HL-60/S4 treated with retinoic acid at 250 ng/mL for 4 days and 3 days (cell line): ENCODE results near the gene MAGI2.

Experiments used
- in situ Hi-C: fragments of 300-500 bp; cut with MboI; formaldehyde crosslinking; loops from 2 replicates; pipeline ENCODE4 v1.7.0; 2022; ENCODE audit warnings: low sequenced_read_pairs

The MAGI2 gene

DNA sequence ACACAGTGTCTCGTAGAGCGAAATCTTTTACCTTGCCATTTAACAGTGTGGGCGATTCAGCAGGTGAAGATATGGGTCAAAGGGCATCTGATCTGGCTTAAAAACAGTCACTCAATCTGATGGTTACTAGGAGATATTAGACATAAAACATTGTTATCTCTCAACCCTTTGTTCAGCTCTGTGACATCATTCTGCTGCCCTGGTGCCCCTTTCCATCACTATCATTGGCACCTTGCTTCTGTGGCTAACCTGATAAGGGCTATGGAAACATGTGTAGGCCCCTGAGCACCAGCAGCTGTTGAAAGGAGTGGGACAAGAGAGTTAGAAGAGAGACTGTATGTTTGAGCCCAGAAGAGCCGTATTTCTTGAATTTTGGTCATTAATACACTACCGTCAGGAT lies 1004.6 kb downstream of the MAGI2 start:
- in situ Hi-C loops = no loop called here

DNA sequence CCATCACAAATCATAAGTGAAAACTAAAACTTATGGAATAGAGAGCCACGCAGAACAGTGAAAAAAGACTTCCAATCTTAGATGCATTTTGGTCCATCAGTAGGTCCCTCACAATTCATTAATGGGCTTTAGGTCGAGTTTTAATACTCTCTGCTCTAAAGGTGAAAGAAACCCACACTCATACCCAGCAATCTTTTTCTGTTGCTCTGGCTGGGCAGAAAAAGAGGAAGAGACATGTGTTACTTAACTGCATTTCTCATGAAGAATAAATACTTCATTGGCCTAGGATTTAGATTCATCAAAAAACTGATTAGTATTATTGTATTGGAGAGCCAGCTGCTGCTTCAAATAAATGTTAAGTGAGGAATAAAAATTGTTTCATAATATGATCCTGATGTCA lies 1009.2 kb downstream of the MAGI2 start:
- in situ Hi-C loops = no loop called here

GRCh38 chr7:78443811-78444210 lies 1009.7 kb downstream of the MAGI2 start:
- in situ Hi-C loops = no loop called here

DNA sequence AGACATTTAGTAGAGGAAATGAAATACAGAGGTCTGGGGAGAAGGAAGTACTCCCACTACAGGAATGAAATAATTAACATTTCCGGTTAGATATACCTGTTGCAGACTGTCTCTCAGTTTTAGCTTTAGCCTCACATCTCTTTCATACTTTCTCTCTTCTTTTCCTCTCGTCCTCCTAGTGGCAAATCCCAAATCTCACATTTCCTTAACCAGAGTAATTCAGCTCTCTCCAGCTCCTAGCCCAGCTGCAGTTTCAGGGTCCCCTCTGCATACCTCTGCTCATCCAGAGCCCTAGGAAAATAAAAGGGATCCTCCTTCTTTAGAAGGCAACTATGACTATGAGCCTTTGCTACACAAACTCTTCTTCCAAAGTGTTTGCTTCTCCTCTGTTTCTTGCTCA lies 1011.7 kb downstream of the MAGI2 start:
- in situ Hi-C loops = no loop called here

- in situ Hi-C loops = no loop called here
These were observed 1015.0 kb downstream of the MAGI2 start for GRCh38 chr7:78438433-78438832.

- in situ Hi-C loops = no loop called here
These were observed 1016.3 kb downstream of the MAGI2 start for GRCh38 chr7:78437118-78437517.

- in situ Hi-C loops = no loop called here
These were observed 1018.1 kb downstream of the MAGI2 start for GRCh38 chr7:78435355-78435754.

- in situ Hi-C loops = no loop called here
These were observed 1019.2 kb downstream of the MAGI2 start for GRCh38 chr7:78434281-78434680.

GRCh38 chr7:78433421-78433820 lies 1020.0 kb downstream of the MAGI2 start:
- in situ Hi-C loops = no loop called here

GRCh38 chr7:78429878-78430277 lies 1023.6 kb downstream of the MAGI2 start:
- in situ Hi-C loops = no loop called here

DNA sequence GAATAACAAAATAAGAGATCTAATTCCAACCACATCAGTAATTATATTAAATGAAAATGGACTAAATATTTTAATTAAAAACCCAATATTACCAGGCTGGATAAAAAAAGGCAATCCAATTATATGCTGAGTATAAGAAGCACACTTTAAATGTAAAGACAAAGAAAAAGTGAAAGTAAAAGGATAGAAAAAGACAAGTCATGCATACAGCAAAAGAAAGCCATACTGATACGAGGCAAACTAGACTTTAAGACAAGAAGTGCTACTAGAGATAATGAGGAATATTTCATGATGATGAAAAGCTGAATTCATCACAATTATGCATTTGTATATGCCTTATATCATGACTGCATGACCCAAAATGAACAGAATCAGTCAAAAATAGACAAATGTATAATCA lies 1026.3 kb downstream of the MAGI2 start:
- in situ Hi-C loops = no loop called here

DNA sequence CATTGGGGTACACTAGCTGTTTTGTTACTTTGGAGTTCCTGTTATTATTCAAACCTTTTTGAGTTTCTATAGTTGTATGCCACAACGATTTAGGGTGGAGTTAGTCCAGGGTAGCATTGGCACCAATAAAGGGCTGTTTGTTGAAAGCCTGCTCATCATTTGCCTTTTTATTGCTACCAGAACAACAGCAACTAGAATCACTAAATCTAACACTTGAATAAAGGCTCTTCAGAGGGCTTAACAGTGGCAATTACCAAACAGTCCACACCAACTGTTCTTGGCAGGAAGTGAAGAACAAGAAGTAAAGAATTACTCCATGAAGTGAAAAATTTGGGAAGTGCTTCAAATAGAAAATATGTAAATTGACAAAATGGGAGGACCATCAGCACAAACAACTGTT lies 1033.5 kb downstream of the MAGI2 start:
- in situ Hi-C loops = no loop called here

- in situ Hi-C loops = no loop called here
These were observed 1036.2 kb downstream of the MAGI2 start for GRCh38 chr7:78417180-78417853.

- in situ Hi-C loops = no loop called here
These were observed 1039.9 kb downstream of the MAGI2 start for GRCh38 chr7:78413568-78413967.

DNA sequence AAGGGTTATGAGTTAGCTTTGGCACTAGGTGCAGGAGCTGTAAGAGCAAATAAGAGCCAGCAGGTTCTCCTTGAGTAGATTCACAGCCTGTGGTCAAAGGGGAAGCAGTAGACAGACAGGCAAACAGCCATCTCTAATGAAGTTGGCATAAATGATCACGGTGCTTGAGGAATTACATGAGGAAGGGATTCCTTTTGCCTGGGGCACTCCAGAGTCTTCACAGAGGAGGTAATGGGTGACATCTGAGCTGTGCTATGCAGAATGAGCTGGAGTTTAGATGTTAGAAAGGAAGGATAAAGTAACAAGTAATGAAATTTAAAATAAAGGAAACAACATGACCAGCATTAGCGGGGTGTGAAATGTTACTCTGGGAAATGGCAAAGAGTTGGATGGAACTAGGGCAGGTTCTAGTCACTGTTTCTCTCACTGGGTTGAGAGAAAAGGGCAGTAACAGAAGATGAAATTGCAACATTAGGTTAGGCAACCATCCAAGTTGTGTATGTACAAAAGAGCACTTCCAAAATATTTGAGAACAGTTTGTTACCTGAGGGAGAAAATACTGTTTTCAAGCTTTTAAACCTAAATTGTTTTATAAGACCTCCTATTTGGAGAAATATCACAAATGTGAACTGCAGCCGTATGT lies 1041.1 kb downstream of the MAGI2 start:
- in situ Hi-C loops = no loop called here

GRCh38 chr7:78407031-78407430 lies 1046.4 kb downstream of the MAGI2 start:
- in situ Hi-C loops = no loop called here

DNA sequence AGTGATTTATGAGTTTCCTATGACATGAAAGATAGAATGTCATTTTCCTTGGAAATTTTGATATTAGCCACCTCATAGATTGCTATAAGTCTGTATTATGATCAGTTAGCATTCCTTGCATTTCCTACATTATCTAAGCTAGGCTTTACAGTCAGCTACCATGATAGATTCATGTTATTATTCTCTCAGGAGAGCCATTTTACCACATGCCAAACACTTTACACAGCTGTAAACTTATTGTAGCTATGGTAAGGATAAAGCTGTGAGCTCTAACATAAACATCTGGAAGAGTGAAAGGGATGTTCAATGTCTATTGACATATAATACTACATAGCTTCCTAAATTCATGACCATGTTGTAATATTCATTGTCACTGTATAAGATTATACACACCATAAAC lies 1046.9 kb downstream of the MAGI2 start:
- in situ Hi-C loops = no loop called here

DNA sequence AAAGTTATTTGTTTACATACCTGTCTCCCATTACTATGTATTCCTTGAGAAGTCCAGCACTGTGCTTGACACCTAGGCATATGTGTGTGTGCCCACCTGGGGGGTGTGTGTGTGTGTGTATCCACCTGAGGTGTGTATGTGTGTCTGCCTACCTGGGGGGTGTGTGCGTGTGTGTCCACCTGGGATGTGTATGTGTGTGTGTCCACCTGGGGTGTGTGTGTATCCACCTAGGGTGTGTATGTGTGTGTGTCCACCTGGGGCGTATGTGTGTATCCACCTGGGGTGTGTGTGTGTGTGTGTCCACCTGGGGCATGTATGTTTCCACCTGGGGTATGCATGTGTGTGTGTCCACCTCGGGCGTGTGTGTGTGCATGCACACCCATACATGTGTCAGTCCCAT lies 1051.4 kb downstream of the MAGI2 start:
- in situ Hi-C loops = no loop called here

DNA sequence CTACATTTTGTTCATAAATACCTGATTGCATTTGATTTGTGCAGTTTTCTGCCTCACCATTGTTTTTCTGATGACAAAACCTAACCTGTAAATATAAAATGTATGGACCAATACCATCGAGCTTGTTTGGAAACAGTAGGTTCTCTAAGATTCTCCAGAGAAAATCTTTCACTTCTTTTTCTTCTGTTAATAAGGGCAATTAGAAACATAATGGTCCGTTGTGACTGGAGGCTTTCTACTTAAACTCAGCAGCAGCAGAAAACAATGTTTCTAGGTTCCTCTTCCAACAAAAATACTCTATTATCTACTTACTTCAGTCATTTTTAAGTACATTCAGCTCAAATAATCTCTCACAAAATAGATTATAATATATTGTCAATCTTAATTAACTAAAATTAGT lies 1053.4 kb downstream of the MAGI2 start:
- in situ Hi-C loops = no loop called here

- in situ Hi-C loops = no loop called here
These were observed 1054.3 kb downstream of the MAGI2 start for GRCh38 chr7:78399033-78399769.

DNA sequence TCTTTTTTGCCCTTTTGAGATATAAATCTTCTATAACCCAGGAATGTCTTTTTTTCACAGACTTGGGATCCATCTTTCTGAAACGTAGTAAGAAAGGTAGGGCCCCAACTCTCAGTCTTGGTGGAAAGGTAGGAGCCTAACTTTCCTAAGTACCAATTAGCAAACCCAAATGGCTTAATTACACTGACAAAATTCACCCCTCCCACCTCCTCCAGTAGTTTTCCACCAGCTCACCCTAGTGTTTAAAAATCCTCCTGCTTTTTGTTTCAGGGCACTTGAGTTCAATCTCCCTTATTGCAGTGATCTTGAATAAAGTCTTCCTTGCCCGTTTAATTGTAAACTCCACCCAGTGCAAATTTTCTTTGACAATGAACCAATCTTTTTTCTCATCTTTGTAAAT lies 1054.9 kb downstream of the MAGI2 start:
- in situ Hi-C loops = no loop called here

- in situ Hi-C loops = no loop called here
These were observed 1055.4 kb downstream of the MAGI2 start for GRCh38 chr7:78398081-78398480.
